A549 (cell line): ENCODE data around the gene ZFHX3. TPM values are rescaled to one million over a fixed set of nuclear protein-coding genes. Genes with fewer than 3 reads are reported as not detected.
"Not testable (repeated sequence)": the region's sequence is repeated elsewhere in the genome, so short reads cannot be mapped to it uniquely, and the experiment has no call there.

Experiments
- ATAC-seq, 2 experiments: fragments of 200-7000 bp in 1 of 2; fragments of >200 bp in 1 of 2; cut with Nextera tagmentation in 1 of 2; cut with Tn5 transposase in 1 of 2; 3 replicates each; pipeline versions ENCODE4 v1.8.0 to v1.9.1; 2018 to 2020; ENCODE audit warnings: mild to moderate bottlenecking in 1 of 2, moderate library complexity in 1 of 2
- CTCF ChIA-PET: fragments of 300-600 bp; sonication (Branson Sonifier 250); formaldehyde crosslinking; extraction: SDS; loops from one replicate; lab custom pipeline; 2021; ENCODE audit warnings: antibody characterized with exemption, inconsistent platforms; lab: Yijun Ruan, JAX
- POLR2A ChIA-PET: fragments of 350-600 bp; formaldehyde crosslinking; extraction: SDS; loops from one replicate; lab custom pipeline; 2021; ENCODE audit warnings: antibody characterized with exemption, inconsistent platforms; lab: Yijun Ruan, JAX
- DNase-seq, 2 experiments: peaks; one replicate each; pipeline versions ENCODE4 v3.0.0 to v3.0.0-alpha.2; 2011 to 2016; ENCODE audit warnings: low read depth in 1 of 2, low spot score in 1 of 2
- FAIRE-seq: peaks from 2 replicates; lab custom pipeline; 2011; peaks lifted over from hg19 to GRCh38; lab: Jason Lieb, UNC
- H3K27ac ChIP-seq, 2 experiments: fragments of >200 bp; sonication (Bioruptor Twin); formaldehyde crosslinking; 3 replicates each; pipeline ENCODE4 v1.5.1; 2016 to 2017
- H3K4me1 ChIP-seq: fragments of >200 bp; sonication (Bioruptor Twin); formaldehyde crosslinking; 3 replicates; pipeline ENCODE4 v1.6.1; 2016
- H3K4me2 ChIP-seq: fragments of >200 bp; sonication (Bioruptor Twin); formaldehyde crosslinking; 3 replicates; pipeline ENCODE4 v1.6.1; 2016
- H3K4me3 ChIP-seq: fragments of >200 bp; sonication (Bioruptor Twin); formaldehyde crosslinking; 3 replicates; pipeline ENCODE4 v1.5.1; 2016
- H3K9me3 ChIP-seq: fragments of >200 bp; sonication (Bioruptor Twin); formaldehyde crosslinking; 3 replicates; pipeline ENCODE4 v1.6.1; 2016
- CEBPB ChIP-seq, 2 experiments: fragments of >200 bp in 1 of 2; sonication (Bioruptor Twin) in 1 of 2; formaldehyde crosslinking in 1 of 2; IDR thresholded peaks; 2 replicates each; pipeline ENCODE4 v1.6.1; 2012 to 2016
- EHF ChIP-seq: fragments of 250-450 bp; sonication (Bioruptor Pico); IDR thresholded peaks from 2 replicates; pipeline ENCODE4 v1.5.0; 2020; ENCODE audit warnings: mild to moderate bottlenecking
- HOXB13 ChIP-seq: fragments of 250-450 bp; sonication (Bioruptor Pico); IDR thresholded peaks from 2 replicates; pipeline ENCODE4 v1.5.0; 2020; ENCODE audit warnings: low read depth, mild to moderate bottlenecking, moderate library complexity
- JUN ChIP-seq, 2 experiments: fragments of >200 bp; sonication (Bioruptor Twin); formaldehyde crosslinking; IDR thresholded peaks; 2 replicates in 1 of 2; 3 replicates in 1 of 2; pipeline ENCODE4 v1.6.1; 2016 to 2017
- KDM1A ChIP-seq: fragments of 200-600 bp; sonication (generic); IDR thresholded peaks from 2 replicates; pipeline ENCODE4 v1.6.1; 2016; ENCODE audit warnings: low read depth, mild to moderate bottlenecking
- MAFK ChIP-seq: fragments of 450-650 bp; IDR thresholded peaks from 2 replicates; pipeline ENCODE4 v1.6.1; 2014; ENCODE audit not compliant: partially characterized antibody
- MYC ChIP-seq: IDR thresholded peaks from 2 replicates; pipeline ENCODE4 v1.6.1; 2012; ENCODE audit warnings: mild to moderate bottlenecking, inconsistent platforms, low read length, improper control_type of control experiment, borderline replicate concordance
- PHF8 ChIP-seq: fragments of 200-600 bp; sonication (generic); IDR thresholded peaks from 2 replicates; pipeline ENCODE4 v1.6.1; 2016; ENCODE audit warnings: low read depth, mild to moderate bottlenecking, antibody characterized with exemption, moderate library complexity, borderline replicate concordance
- POLR2A ChIP-seq: IDR thresholded peaks from 2 replicates; pipeline ENCODE4 v1.6.1; 2012; ENCODE audit warnings: mild to moderate bottlenecking, low read length
- RCOR1 ChIP-seq: fragments of 150-350 bp; IDR thresholded peaks from 2 replicates; pipeline ENCODE4 v1.6.1; 2014; ENCODE audit warnings: antibody characterized with exemption, low read length, low read depth
- RNF2 ChIP-seq: fragments of 200-600 bp; sonication (generic); IDR thresholded peaks from 2 replicates; pipeline ENCODE4 v1.6.1; 2016; ENCODE audit warnings: low read depth, mild to moderate bottlenecking, antibody characterized with exemption, moderate library complexity, borderline replicate concordance
- SMC3 ChIP-seq: fragments of >200 bp; sonication (Bioruptor Twin); formaldehyde crosslinking; IDR thresholded peaks from 3 replicates; pipeline ENCODE4 v1.6.1; 2018; ENCODE audit warnings: inconsistent platforms
- ZFP36 ChIP-seq: fragments of 450-650 bp; IDR thresholded peaks from 2 replicates; pipeline ENCODE4 v1.6.1; 2014; ENCODE audit warnings: borderline replicate concordance; ENCODE audit not compliant: partially characterized antibody
- ZNF302 ChIP-seq: fragments of 250-450 bp; sonication (Bioruptor Pico); IDR thresholded peaks from 2 replicates; pipeline ENCODE4 v1.9.0; 2021; ENCODE audit warnings: inconsistent platforms, mild to moderate bottlenecking, moderate library complexity
- WGBS: methylation state at CpG from one replicate; pipeline ENCODE4 v1.1.6; 2017; ENCODE audit errors: missing lambda C conversion rate; 5-methylcytosine and 5-hydroxymethylcytosine counted together
- polyA plus RNA-seq, 4 experiments: library from polyadenylated mRNA; depleted of rRNA in 3 of 4; stranded (reverse); fragments of >200 nt; fragmentation: RNase III in 1 of 4; extraction: RNeasy Plus Mini Kit Qiagen cat#74134 plus additional on column Dnase treatment in 1 of 4; gene quantifications; 2 replicates in 3 of 4; 3 replicates in 1 of 4; pipeline ENCODE4 v1.2.3, GENCODE V29; 2011 to 2017
- TF ChIP-seq, protein P1 (sequence below): fragments of >200 bp; sonication (Bioruptor Twin); formaldehyde crosslinking; IDR thresholded peaks from 3 replicates; pipeline ENCODE4 v1.6.1; 2016
- TF ChIP-seq, protein P2 (sequence below): fragments of 250-450 bp; sonication (Bioruptor Pico); IDR thresholded peaks from 2 replicates; pipeline ENCODE4 v1.5.0; 2020; ENCODE audit warnings: low read depth, mild to moderate bottlenecking, moderate library complexity
- TF ChIP-seq, protein P3 (sequence below): fragments of >200 bp; sonication (Bioruptor Twin); formaldehyde crosslinking; IDR thresholded peaks from 2 replicates; pipeline ENCODE4 v1.6.1; 2016
- TF ChIP-seq, protein P4 (sequence below): IDR thresholded peaks from 2 replicates; pipeline ENCODE4 v1.6.1; 2012
- TF ChIP-seq, protein P5 (sequence below): fragments of 450-650 bp; IDR thresholded peaks from 2 replicates; pipeline ENCODE4 v1.6.1; 2014; ENCODE audit warnings: antibody characterized with exemption

Gene ZFHX3
- polyA plus RNA-seq, 2 of the 4 experiments (the other 2 are of a cell fraction), result 3.9 to 6.5 TPM

DNA sequence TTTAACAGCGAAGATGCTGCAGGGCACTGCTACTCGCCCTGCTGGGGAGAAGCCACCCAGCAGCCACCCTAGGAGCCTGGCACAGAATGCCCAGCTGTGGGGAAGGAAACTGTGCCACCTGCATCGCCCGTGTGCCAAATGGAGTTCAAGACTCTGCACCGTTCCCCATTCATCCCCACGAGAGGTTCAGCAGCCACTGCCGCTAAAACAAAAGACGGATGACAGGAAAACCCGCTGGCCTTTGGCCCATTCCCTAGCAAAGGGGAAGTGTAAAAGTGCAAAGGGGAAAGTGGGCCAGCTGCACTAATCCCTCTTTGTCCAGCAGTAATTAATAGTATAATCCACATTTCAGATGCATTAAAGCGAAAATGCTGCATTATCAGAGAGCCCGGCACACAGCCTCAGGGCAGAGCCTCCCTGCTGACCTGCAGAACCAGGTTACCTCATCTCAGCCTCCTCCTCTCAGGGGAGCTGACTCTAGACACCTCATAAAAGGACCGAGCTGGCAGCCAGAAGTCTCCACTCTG is 37.7 kb downstream of the ZFHX3 start:
- 90% methylated on average over 12 of the region's 12 CpGs for WGBS
- Histone ChIP-seq H3K4me1 (peaks cover 29% of the 10 kb centered on the region), H3K9me3 (no peaks in the 10 kb centered on the region), H3K4me2 (0 out of 3 replicates have a peak overlapping the region, but pooled peaks have one; percentile 9), H3K4me3 (no peak overlapping the region), H3K27ac (peak overlapping the region in 1 of 2 experiments; percentile 45; a peak in 3 of 6 replicates)
- DNase-seq (no peak), FAIRE-seq (no peak), ATAC-seq (peak; percentile 54 to 62; a peak in 5 of 6 replicates)
- ChIA-PET CTCF (interaction anchor here (0.8 to 1.1 kb wide), 2 partner anchors 177 to 1097 kb away, joined by 3 to 4 read pairs; no protein-coding TSS in a partner anchor), POLR2A (interaction anchor here (0.6 kb wide), 1 partner anchor 44 kb away, joined by 4 read pairs; no protein-coding TSS in a partner anchor)
- TF ChIP-seq JUN (IDR thresholded peaks at IDR 0.05) (no peak), MYC (no peak), CEBPB (IDR thresholded peaks at IDR 0.05) (no peak), RNF2 (no peak), MAFK (no peak), EHF (CRISPR knock-in tag) (no peak), RCOR1 (no peak), KDM1A (no peak), ZFP36 (no peak), HOXB13 (CRISPR knock-in tag) (no peak), ZNF302 (CRISPR knock-in tag) (no peak)
- TF ChIP-seq, protein P1, sequence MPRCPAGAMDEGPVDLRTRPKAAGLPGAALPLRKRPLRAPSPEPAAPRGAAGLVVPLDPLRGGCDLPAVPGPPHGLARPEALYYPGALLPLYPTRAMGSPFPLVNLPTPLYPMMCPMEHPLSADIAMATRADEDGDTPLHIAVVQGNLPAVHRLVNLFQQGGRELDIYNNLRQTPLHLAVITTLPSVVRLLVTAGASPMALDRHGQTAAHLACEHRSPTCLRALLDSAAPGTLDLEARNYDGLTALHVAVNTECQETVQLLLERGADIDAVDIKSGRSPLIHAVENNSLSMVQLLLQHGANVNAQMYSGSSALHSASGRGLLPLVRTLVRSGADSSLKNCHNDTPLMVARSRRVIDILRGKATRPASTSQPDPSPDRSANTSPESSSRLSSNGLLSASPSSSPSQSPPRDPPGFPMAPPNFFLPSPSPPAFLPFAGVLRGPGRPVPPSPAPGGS, result no peak

DNA sequence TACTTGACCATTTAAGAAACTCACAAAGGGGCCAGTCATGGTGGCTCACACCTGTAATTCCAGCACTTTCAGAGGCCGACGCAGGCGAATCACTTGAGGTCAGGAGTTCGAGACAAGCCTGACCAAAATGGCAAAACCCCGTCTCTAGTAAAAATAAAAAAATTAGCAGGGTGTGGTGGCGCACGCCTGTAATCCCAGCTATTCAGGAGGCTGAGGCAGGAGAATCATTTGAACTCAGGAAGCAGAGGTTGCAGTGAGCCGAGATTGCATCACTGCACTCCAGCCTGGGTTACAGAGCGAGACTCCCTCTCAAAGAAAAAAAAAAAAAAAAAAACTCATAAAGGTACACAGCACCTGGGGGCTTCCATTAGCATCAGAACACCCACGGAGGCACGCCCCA is 38.2 kb downstream of the ZFHX3 start:
- H3K27ac ChIP-seq, DNase-seq, ATAC-seq, POLR2A ChIA-PET, FAIRE-seq, H3K4me3 ChIP-seq, H3K9me3 ChIP-seq, H3K4me2 ChIP-seq: not testable (repeated sequence)
- 93% methylated on average over 11 of the region's 11 CpGs for WGBS
- H3K4me1 ChIP-seq, result peaks cover 29% of the 10 kb centered on the region
- CTCF ChIA-PET, result interaction anchor here (0.8 to 1.1 kb wide), 2 partner anchors 176 to 1097 kb away, joined by 3 to 4 read pairs; no protein-coding TSS in a partner anchor

DNA sequence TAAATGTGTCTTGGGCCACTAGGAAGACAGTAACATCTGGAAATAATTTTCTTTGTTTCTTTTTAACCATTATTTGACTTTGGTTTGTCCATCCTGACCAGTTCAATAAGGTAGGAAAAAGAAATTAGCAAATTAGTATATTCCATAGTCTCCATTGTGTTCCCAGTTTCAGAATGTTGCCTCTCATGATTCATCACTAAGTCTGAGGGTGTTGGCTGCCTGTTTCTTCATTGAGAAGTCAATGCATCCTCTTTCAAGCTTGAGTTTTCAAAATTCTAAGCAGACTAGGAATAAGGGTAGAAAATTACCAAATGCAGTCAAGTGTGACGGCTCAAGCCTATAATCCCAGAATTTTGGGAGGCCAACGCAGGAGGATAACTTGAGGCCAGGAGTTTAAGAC is 41.9 kb downstream of the ZFHX3 start:
- no peaks in the 10 kb centered on the region for H3K9me3 ChIP-seq
- no peak overlapping the region for H3K4me3 ChIP-seq
- ChIA-PET POLR2A (no interaction called here), CTCF (interaction anchor here (0.6 kb wide), 2 partner anchors 40 to 165 kb away, joined by 3 to 4 read pairs; no protein-coding TSS in a partner anchor)
- peaks cover 22% of the 10 kb centered on the region for H3K4me1 ChIP-seq
- FAIRE-seq (no peak), DNase-seq (no peak), ATAC-seq (no peak; a peak in 1 of 6 replicates)
- TF ChIP-seq, protein P2, sequence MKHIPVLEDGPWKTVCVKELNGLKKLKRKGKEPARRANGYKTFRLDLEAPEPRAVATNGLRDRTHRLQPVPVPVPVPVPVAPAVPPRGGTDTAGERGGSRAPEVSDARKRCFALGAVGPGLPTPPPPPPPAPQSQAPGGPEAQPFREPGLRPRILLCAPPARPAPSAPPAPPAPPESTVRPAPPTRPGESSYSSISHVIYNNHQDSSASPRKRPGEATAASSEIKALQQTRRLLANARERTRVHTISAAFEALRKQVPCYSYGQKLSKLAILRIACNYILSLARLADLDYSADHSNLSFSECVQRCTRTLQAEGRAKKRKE, result no peak
- TF ChIP-seq MAFK, result no peak
- TF ChIP-seq, protein P3, sequence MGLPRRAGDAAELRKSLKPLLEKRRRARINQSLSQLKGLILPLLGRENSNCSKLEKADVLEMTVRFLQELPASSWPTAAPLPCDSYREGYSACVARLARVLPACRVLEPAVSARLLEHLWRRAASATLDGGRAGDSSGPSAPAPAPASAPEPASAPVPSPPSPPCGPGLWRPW, result no peak
- no peak for TF ChIP-seq SMC3
- TF ChIP-seq, protein P4, sequence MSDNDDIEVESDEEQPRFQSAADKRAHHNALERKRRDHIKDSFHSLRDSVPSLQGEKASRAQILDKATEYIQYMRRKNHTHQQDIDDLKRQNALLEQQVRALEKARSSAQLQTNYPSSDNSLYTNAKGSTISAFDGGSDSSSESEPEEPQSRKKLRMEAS, result no peak
- no peak for TF ChIP-seq PHF8
- TF ChIP-seq POLR2A, result no peak
- TF ChIP-seq, protein P5, sequence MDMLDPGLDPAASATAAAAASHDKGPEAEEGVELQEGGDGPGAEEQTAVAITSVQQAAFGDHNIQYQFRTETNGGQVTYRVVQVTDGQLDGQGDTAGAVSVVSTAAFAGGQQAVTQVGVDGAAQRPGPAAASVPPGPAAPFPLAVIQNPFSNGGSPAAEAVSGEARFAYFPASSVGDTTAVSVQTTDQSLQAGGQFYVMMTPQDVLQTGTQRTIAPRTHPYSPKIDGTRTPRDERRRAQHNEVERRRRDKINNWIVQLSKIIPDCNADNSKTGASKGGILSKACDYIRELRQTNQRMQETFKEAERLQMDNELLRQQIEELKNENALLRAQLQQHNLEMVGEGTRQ, result no peak
- WGBS, result 96% methylated on average over 2 of the region's 2 CpGs
- H3K4me2 ChIP-seq, result no peak overlapping the region
- no peak overlapping the region for H3K27ac ChIP-seq
